Smooth muscle cell (in vitro differentiated cells): ENCODE data around the gene DACH1. TPM values are rescaled to one million over a fixed set of nuclear protein-coding genes. Genes with fewer than 3 reads are reported as not detected.
A peak's percentile ranks its signal among the peaks of the same experiment; 100 is the strongest.

ENCODE experiments used
- DNase-seq: peaks from one replicate; lab custom pipeline; 2025; ENCODE audit not compliant: unreplicated experiment; lab: John Stamatoyannopoulos, UW
- H2AFZ ChIP-seq: fragments of 200-600 bp; sonication (generic); 2 replicates; pipeline ENCODE4 v1.6.0; 2016; ENCODE audit warnings: antibody characterized with exemption, low read depth, mild to moderate bottlenecking
- H3F3A ChIP-seq: fragments of 200-600 bp; sonication (generic); 2 replicates; pipeline ENCODE4 v1.6.0; 2017; ENCODE audit warnings: antibody characterized with exemption, low read depth
- H3K27ac ChIP-seq: fragments of 200-600 bp; sonication (generic); 2 replicates; pipeline ENCODE4 v1.5.1; 2016; ENCODE audit warnings: low read depth, mild to moderate bottlenecking
- H3K27me3 ChIP-seq: fragments of 200-600 bp; sonication (generic); 2 replicates; pipeline ENCODE4 v1.6.1; 2016; ENCODE audit warnings: low read depth, mild to moderate bottlenecking
- H3K36me3 ChIP-seq: fragments of 200-600 bp; sonication (generic); 2 replicates; pipeline ENCODE4 v1.5.1; 2016; ENCODE audit warnings: low read depth
- H3K4me1 ChIP-seq: fragments of 200-600 bp; sonication (generic); 2 replicates; pipeline ENCODE4 v1.5.1; 2016; ENCODE audit warnings: low read depth
- H3K4me2 ChIP-seq: fragments of 200-600 bp; sonication (generic); 2 replicates; pipeline ENCODE4 v1.6.0; 2016; ENCODE audit warnings: mild to moderate bottlenecking
- H3K4me3 ChIP-seq: fragments of 200-600 bp; sonication (generic); 2 replicates; pipeline ENCODE4 v1.5.1; 2016; ENCODE audit warnings: mild to moderate bottlenecking
- H3K79me2 ChIP-seq: fragments of 200-600 bp; sonication (generic); 2 replicates; pipeline ENCODE4 v1.6.0; 2016; ENCODE audit warnings: low read depth, mild to moderate bottlenecking
- H3K9ac ChIP-seq: fragments of 200-600 bp; sonication (generic); 2 replicates; pipeline ENCODE4 v1.6.0; 2016; ENCODE audit warnings: low read depth
- H3K9me3 ChIP-seq: fragments of 200-600 bp; sonication (generic); replicated peaks from 2 replicates; pipeline ENCODE4 v1.5.1; 2016; ENCODE audit warnings: low read depth
- H4K20me1 ChIP-seq: fragments of 200-600 bp; sonication (generic); 2 replicates; pipeline ENCODE4 v1.6.0; 2016; ENCODE audit warnings: low read depth
- WGBS: methylation state at CpG from one replicate; pipeline ENCODE4 v1.1.7; 2016; ENCODE audit warnings: low lambda C conversion rate; 5-methylcytosine and 5-hydroxymethylcytosine counted together
- polyA plus RNA-seq: library from polyadenylated mRNA; unstranded; fragments of >200 nt; fragmentation: Nextera tagmentation; extraction: Ambion mirVana; gene quantifications from 2 replicates; pipeline ENCODE4 v1.2.1, GENCODE V29; 2016
- total RNA-seq: library from RNA; depleted of rRNA; stranded (reverse); fragments of >200 nt; gene quantifications from 2 replicates; pipeline ENCODE4 v1.2.3, GENCODE V29; 2014
- TF ChIP-seq, protein P1 (sequence below): fragments of 200-600 bp; sonication (generic); IDR thresholded peaks from 2 replicates; pipeline ENCODE4 v1.5.1; 2017; ENCODE audit warnings: borderline replicate concordance, mild to moderate bottlenecking, antibody characterized with exemption; ENCODE audit not compliant: insufficient read depth, poor library complexity, severe bottlenecking

DACH1 gene
- total and polyA plus RNA-seq, 2 experiments from 2014 or later = 0.33 to 1.6 TPM

DNA sequence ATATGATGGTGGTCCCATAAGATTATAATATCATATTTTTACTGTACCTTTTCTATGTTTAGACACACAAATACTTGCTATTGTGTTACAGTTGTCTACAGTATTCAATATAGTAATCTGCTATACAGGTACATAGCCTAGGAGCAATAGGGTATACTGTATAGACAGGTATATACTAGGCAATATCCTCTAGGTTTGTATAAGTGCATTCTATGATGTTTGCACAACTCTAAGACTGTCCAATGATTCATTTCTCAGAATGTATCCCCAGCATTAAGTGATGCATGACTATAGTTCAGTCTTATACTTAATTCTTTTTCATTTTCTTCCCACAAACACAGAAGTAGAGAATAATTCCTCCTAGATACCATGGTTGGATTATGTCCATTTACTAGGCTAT, 383.3 kb downstream of the DACH1 start:
- Histone ChIP-seq H3K4me3 (no peak overlapping the region), H3K9ac (no peak overlapping the region), H3K4me2 (no peak overlapping the region), H2AFZ (no peak overlapping the region), H3K36me3 (no peaks in the 10 kb centered on the region), H3K79me2 (no peaks in the 10 kb centered on the region), H3F3A (no peaks in the 10 kb centered on the region), H3K27me3 (no peaks in the 10 kb centered on the region), H4K20me1 (no peaks in the 10 kb centered on the region), H3K9me3 (no peaks in the 10 kb centered on the region), H3K27ac (no peak overlapping the region), H3K4me1 (no peaks in the 10 kb centered on the region)
- DNase-seq = no peak
- TF ChIP-seq, protein P1, sequence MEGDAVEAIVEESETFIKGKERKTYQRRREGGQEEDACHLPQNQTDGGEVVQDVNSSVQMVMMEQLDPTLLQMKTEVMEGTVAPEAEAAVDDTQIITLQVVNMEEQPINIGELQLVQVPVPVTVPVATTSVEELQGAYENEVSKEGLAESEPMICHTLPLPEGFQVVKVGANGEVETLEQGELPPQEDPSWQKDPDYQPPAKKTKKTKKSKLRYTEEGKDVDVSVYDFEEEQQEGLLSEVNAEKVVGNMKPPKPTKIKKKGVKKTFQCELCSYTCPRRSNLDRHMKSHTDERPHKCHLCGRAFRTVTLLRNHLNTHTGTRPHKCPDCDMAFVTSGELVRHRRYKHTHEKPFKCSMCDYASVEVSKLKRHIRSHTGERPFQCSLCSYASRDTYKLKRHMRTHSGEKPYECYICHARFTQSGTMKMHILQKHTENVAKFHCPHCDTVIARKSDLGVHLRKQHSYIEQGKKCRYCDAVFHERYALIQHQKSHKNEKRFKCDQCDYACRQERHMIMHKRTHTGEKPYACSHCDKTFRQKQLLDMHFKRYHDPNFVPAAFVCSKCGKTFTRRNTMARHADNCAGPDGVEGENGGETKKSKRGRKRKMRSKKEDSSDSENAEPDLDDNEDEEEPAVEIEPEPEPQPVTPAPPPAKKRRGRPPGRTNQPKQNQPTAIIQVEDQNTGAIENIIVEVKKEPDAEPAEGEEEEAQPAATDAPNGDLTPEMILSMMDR = no peak

- Histone ChIP-seq H3K4me2 (no peak overlapping the region), H2AFZ (no peak overlapping the region), H3K79me2 (no peaks in the 10 kb centered on the region), H3F3A (no peaks in the 10 kb centered on the region), H3K9ac (no peak overlapping the region), H3K27me3 (no peaks in the 10 kb centered on the region), H3K9me3 (no peaks in the 10 kb centered on the region), H3K4me1 (no peaks in the 10 kb centered on the region), H4K20me1 (no peaks in the 10 kb centered on the region), H3K36me3 (no peaks in the 10 kb centered on the region), H3K27ac (no peak overlapping the region), H3K4me3 (no peak overlapping the region)
- 97% methylated on average over 3 of the region's 3 CpGs for WGBS
- DNase-seq = no peak
- TF ChIP-seq, protein P1 = no peak
Observed at GRCh38 chr13:71481501-71481900, 385.5 kb downstream of the DACH1 start.

GRCh38 chr13:71481046-71481445, 386.0 kb downstream of the DACH1 start:
- no peaks in the 10 kb centered on the region for H4K20me1 ChIP-seq
- no peak overlapping the region for H3K9ac ChIP-seq
- H3K9me3 ChIP-seq = no peaks in the 10 kb centered on the region
- no peak overlapping the region for H3K4me3 ChIP-seq
- no peaks in the 10 kb centered on the region for H3F3A ChIP-seq
- H3K79me2 ChIP-seq = no peaks in the 10 kb centered on the region
- DNase-seq = no peak
- no peaks in the 10 kb centered on the region for H3K27me3 ChIP-seq
- 69% methylated on average over 1 of the region's 1 CpG for WGBS
- TF ChIP-seq, protein P1 = no peak
- H3K27ac ChIP-seq = no peak overlapping the region
- H3K4me2 ChIP-seq = no peak overlapping the region
- H3K36me3 ChIP-seq = no peaks in the 10 kb centered on the region
- no peaks in the 10 kb centered on the region for H3K4me1 ChIP-seq
- H2AFZ ChIP-seq = no peak overlapping the region

GRCh38 chr13:71477735-71478134, 389.3 kb downstream of the DACH1 start:
- H3K9ac ChIP-seq = no peak overlapping the region
- no peaks in the 10 kb centered on the region for H3K27me3 ChIP-seq
- WGBS = 52% methylated on average over 6 of the region's 6 CpGs
- H3K4me3 ChIP-seq = no peak overlapping the region
- H3K4me1 ChIP-seq = no peaks in the 10 kb centered on the region
- H3F3A ChIP-seq = no peaks in the 10 kb centered on the region
- no peak overlapping the region for H3K27ac ChIP-seq
- H3K36me3 ChIP-seq = no peaks in the 10 kb centered on the region
- H3K79me2 ChIP-seq = no peaks in the 10 kb centered on the region
- no peaks in the 10 kb centered on the region for H4K20me1 ChIP-seq
- no peaks in the 10 kb centered on the region for H3K9me3 ChIP-seq
- H2AFZ ChIP-seq = no peak overlapping the region
- DNase-seq = no peak
- TF ChIP-seq, protein P1 = peak; percentile 56
- H3K4me2 ChIP-seq = peak overlapping the region; percentile 45
